HCT116 (cell line): ENCODE measurements around the gene P2RX3. TPM values are rescaled to one million over a fixed set of nuclear protein-coding genes. Genes with fewer than 3 reads are reported as not detected.

Experiments
- total RNA-seq: library from RNA; stranded (reverse); gene quantifications from one replicate; pipeline ENCODE4 v1.2.1, GENCODE V29; 2021; ENCODE audit not compliant: unreplicated experiment

P2RX3 gene
- total RNA-seq, 1 experiment from 2014 or later = not detected

Other genes with a start within 250 kb of the P2RX3 start
- gene LRRC55, start 156.4 kb upstream of the P2RX3 start, total RNA-seq = not detected
- gene APLNR, start 101.1 kb upstream of the P2RX3 start, total RNA-seq = not detected
- 77.6 TPM for gene TNKS1BP1, start 13.4 kb upstream of the P2RX3 start, total RNA-seq
- 260 TPM for gene SSRP1, start 2.5 kb upstream of the P2RX3 start, total RNA-seq
- not detected for gene PRG3, start 42.8 kb downstream of the P2RX3 start, total RNA-seq
- 0.81 TPM for gene PRG2, start 52.3 kb downstream of the P2RX3 start, total RNA-seq
- gene SLC43A3, start 88.8 kb downstream of the P2RX3 start, total RNA-seq = 36.9 TPM
- gene RTN4RL2, start 122.2 kb downstream of the P2RX3 start, total RNA-seq = 24.0 TPM
- 11.8 TPM for gene SLC43A1, start 177.3 kb downstream of the P2RX3 start, total RNA-seq
- gene TIMM10, start 192.4 kb downstream of the P2RX3 start, total RNA-seq = 65.6 TPM
- not detected for gene SMTNL1, start 199.2 kb downstream of the P2RX3 start, total RNA-seq
- 24.8 TPM for gene UBE2L6, start 229.3 kb downstream of the P2RX3 start, total RNA-seq